ENCODE measurements around the gene KAT6B. TPM values are rescaled to one million over a fixed set of nuclear protein-coding genes. Genes with fewer than 3 reads are reported as not detected.

Gene KAT6B
- total RNA-seq, 4 donors from 2014 or later: 34.2 to 84.2 (median 47.3) TPM

- 88% methylated on average over 1 of the region's 1 CpG for WGBS
- Histone ChIP-seq H3K9me3 (no peaks in the 10 kb centered on the region), H3K4me1 (peaks cover 36% of the 10 kb centered on the region), H3K4me3 (no peak overlapping the region), H3K36me3 (no peaks in the 10 kb centered on the region), H3K27me3 (no peaks in the 10 kb centered on the region), H3K27ac (no peak overlapping the region)
- DNase-seq (ENCODE audit: low spot score in 2 of 2): no peak
- TF ChIP-seq POLR2A (IDR thresholded peaks at IDR 0.05): no peak
- TF ChIP-seq POLR2AphosphoS5 (IDR thresholded peaks at IDR 0.05): no peak
- TF ChIP-seq EP300 (IDR thresholded peaks at IDR 0.05): no peak
- TF ChIP-seq CTCF (IDR thresholded peaks at IDR 0.05): no peak
Observed at GRCh38 chr10:74857586-74857985, 31.2 kb downstream of the KAT6B start.

DNA sequence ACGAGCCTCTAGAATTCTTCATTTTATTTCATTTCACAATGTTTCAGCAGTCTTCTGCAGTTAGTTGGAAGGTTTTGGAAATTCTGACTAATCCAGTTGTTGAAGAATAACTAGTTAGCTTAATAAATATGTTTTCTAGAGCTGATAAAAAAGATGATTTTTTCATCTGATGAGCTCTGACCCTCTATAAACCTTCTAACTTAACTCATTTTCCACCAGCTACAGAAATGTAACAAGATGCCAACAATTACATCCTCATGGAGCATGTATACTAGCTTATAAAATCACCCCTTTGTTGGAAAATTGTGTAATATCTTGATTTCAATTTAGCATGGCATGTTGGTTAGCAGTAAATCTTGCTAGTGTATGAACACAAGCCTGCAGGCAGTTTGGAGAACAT is 33.1 kb downstream of the KAT6B start:
- Histone ChIP-seq H3K4me3 (no peak overlapping the region), H3K9me3 (no peaks in the 10 kb centered on the region), H3K36me3 (no peaks in the 10 kb centered on the region), H3K27me3 (no peaks in the 10 kb centered on the region), H3K4me1 (peaks cover 22% of the 10 kb centered on the region), H3K27ac (no peak overlapping the region)
- no peak for DNase-seq (ENCODE audit: low spot score in 2 of 2)
- WGBS: 80% methylated on average over 1 of the region's 1 CpG
- TF ChIP-seq POLR2A (IDR thresholded peaks at IDR 0.05) (no peak), EP300 (IDR thresholded peaks at IDR 0.05) (no peak), POLR2AphosphoS5 (IDR thresholded peaks at IDR 0.05) (no peak), CTCF (IDR thresholded peaks at IDR 0.05) (no peak)

DNA sequence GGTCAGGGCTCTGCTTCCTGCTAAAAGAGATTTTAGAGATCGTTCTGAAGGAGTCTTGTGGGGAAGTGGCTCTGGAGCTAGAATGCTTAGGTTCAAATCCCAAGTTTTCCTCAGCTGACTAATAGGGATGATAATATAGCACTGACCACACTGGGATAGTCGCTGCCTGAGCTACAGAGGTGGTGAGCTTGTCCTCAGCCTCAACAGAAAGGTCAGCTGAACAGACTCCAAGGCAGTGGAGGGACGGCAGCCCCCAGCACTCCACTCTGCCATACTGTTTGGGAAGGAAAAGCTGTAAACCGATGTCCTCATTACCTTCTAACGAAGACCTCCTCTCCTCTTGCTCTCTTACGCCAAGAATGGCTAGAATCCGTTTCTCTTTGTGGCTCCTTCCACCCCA is 36.2 kb downstream of the KAT6B start:
- no peak overlapping the region for H3K27ac ChIP-seq
- TF ChIP-seq CTCF (IDR thresholded peaks at IDR 0.05) (no peak), POLR2AphosphoS5 (IDR thresholded peaks at IDR 0.05) (no peak), EP300 (IDR thresholded peaks at IDR 0.05) (no peak), POLR2A (IDR thresholded peaks at IDR 0.05) (no peak)
- H3K27me3 ChIP-seq: no peaks in the 10 kb centered on the region
- H3K9me3 ChIP-seq: no peaks in the 10 kb centered on the region
- DNase-seq (ENCODE audit: low spot score in 2 of 2): no peak
- no peak overlapping the region for H3K4me3 ChIP-seq
- H3K36me3 ChIP-seq: no peaks in the 10 kb centered on the region
- H3K4me1 ChIP-seq: peaks cover 18% of the 10 kb centered on the region
- WGBS: 87% methylated on average over 7 of the region's 7 CpGs

GRCh38 chr10:74863551-74863950 is 37.2 kb downstream of the KAT6B start:
- no peaks in the 10 kb centered on the region for H3K36me3 ChIP-seq
- H3K4me1 ChIP-seq: peaks cover 24% of the 10 kb centered on the region
- no peaks in the 10 kb centered on the region for H3K27me3 ChIP-seq
- DNase-seq (ENCODE audit: low spot score in 2 of 2): no peak
- H3K9me3 ChIP-seq: no peaks in the 10 kb centered on the region
- 97% methylated on average over 2 of the region's 2 CpGs for WGBS
- no peak overlapping the region for H3K4me3 ChIP-seq
- H3K27ac ChIP-seq: no peak overlapping the region
- no peak for TF ChIP-seq EP300 (IDR thresholded peaks at IDR 0.05)
- no peak for TF ChIP-seq POLR2AphosphoS5 (IDR thresholded peaks at IDR 0.05)
- TF ChIP-seq CTCF (IDR thresholded peaks at IDR 0.05): no peak
- no peak for TF ChIP-seq POLR2A (IDR thresholded peaks at IDR 0.05)

- Histone ChIP-seq H3K9me3 (no peaks in the 10 kb centered on the region), H3K36me3 (no peaks in the 10 kb centered on the region), H3K27ac (no peak overlapping the region), H3K4me3 (no peak overlapping the region), H3K4me1 (peaks cover 22% of the 10 kb centered on the region), H3K27me3 (no peaks in the 10 kb centered on the region)
- 65% methylated on average over 3 of the region's 3 CpGs for WGBS
- no peak for DNase-seq (ENCODE audit: low spot score in 2 of 2)
- TF ChIP-seq POLR2AphosphoS5 (IDR thresholded peaks at IDR 0.05) (no peak), EP300 (IDR thresholded peaks at IDR 0.05) (no peak), CTCF (IDR thresholded peaks at IDR 0.05) (no peak), POLR2A (IDR thresholded peaks at IDR 0.05) (no peak)
Observed at GRCh38 chr10:74867351-74867750, 41.0 kb downstream of the KAT6B start.
